WTC11 (cell line): Measurements from ENCODE around the gene FBN2. TPM values are rescaled to one million over a fixed set of nuclear protein-coding genes. Genes with fewer than 3 reads are reported as not detected.

Experiments used
- ATAC-seq: fragments of 200-7000 bp; cut with Tn5 transposase; 2 replicates; pipeline ENCODE4 v1.10.0; 2021; ENCODE audit warnings: mild to moderate bottlenecking, moderate library complexity
- CTCF ChIA-PET: fragments of 300-600 bp; sonication (Branson Sonifier 250); formaldehyde crosslinking; loops from one replicate; lab custom pipeline; 2021; ENCODE audit warnings: antibody characterized with exemption; lab: Charles Lee
- POLR2A ChIA-PET: fragments of 350-600 bp; sonication (Branson Sonifier 250); formaldehyde crosslinking; loops from one replicate; lab custom pipeline; 2021; ENCODE audit warnings: antibody characterized with exemption; lab: Charles Lee
- DNase-seq: peaks from one replicate; pipeline ENCODE4 v3.0.0; 2021; ENCODE audit warnings: low spot score
- H3K27ac Mint-ChIP-seq: 2 replicates; pipeline ENCODE4 v1.8.0; 2021; ENCODE audit warnings: mixed read lengths
- H3K27me3 Mint-ChIP-seq: 2 replicates; pipeline ENCODE4 v1.8.0; 2021; ENCODE audit warnings: low read depth, mild to moderate bottlenecking, moderate library complexity, mixed read lengths
- H3K36me3 Mint-ChIP-seq: 2 replicates; pipeline ENCODE4 v1.8.0; 2021; ENCODE audit warnings: mixed read lengths
- H3K4me1 Mint-ChIP-seq: 2 replicates; pipeline ENCODE4 v1.8.0; 2022; ENCODE audit warnings: mixed read lengths
- H3K4me3 Mint-ChIP-seq: 2 replicates; pipeline ENCODE4 v1.8.0; 2021; ENCODE audit warnings: mild to moderate bottlenecking, moderate library complexity, mixed read lengths
- H3K9me3 Mint-ChIP-seq: 2 replicates; pipeline ENCODE4 v1.8.0; 2021; ENCODE audit warnings: mixed read lengths
- AFF4 ChIP-seq: sonication (generic); formaldehyde crosslinking; IDR thresholded peaks from 2 replicates; pipeline ENCODE4 v1.8.1; 2023; ENCODE audit warnings: mild to moderate bottlenecking, missing genetic modification reagents, borderline replicate concordance
- ARID4B ChIP-seq: sonication (generic); formaldehyde crosslinking; IDR thresholded peaks from 2 replicates; pipeline ENCODE4 v1.8.0; 2023; ENCODE audit warnings: missing genetic modification reagents, mild to moderate bottlenecking, borderline replicate concordance
- ATF3 ChIP-seq: sonication (generic); formaldehyde crosslinking; conservative IDR thresholded peaks from 2 replicates; pipeline ENCODE4 v1.8.1; 2022; ENCODE audit warnings: mild to moderate bottlenecking, missing genetic modification reagents
- CDX4 ChIP-seq: fragments of 250-450 bp; sonication (Bioruptor Pico); IDR thresholded peaks from 2 replicates; pipeline ENCODE4 v1.9.0; 2021; ENCODE audit warnings: moderate library complexity, mild to moderate bottlenecking, inconsistent platforms, borderline replicate concordance
- E2F4 ChIP-seq: sonication (generic); formaldehyde crosslinking; IDR thresholded peaks from 2 replicates; pipeline ENCODE4 v1.8.1; 2022; ENCODE audit warnings: low read depth, mild to moderate bottlenecking, moderate library complexity, missing genetic modification reagents, borderline replicate concordance
- GTF2I ChIP-seq: fragments of 250-450 bp; sonication (Bioruptor Pico); conservative IDR thresholded peaks from 2 replicates; pipeline ENCODE4 v1.4.0; 2021; ENCODE audit warnings: mild to moderate bottlenecking
- MLX ChIP-seq: sonication (generic); formaldehyde crosslinking; IDR thresholded peaks from 2 replicates; pipeline ENCODE4 v1.8.1; 2023; ENCODE audit warnings: mild to moderate bottlenecking, missing genetic modification reagents, moderate library complexity
- MXD4 ChIP-seq: fragments of 250-450 bp; sonication (Bioruptor Pico); IDR thresholded peaks from 2 replicates; pipeline ENCODE4 v1.8.0; 2021; ENCODE audit warnings: mild to moderate bottlenecking, moderate library complexity, borderline replicate concordance
- MYBL2 ChIP-seq: sonication (generic); formaldehyde crosslinking; IDR thresholded peaks from 2 replicates; pipeline ENCODE4 v1.8.1; 2023; ENCODE audit warnings: mild to moderate bottlenecking, moderate library complexity, missing genetic modification reagents
- NR1H2 ChIP-seq: sonication (generic); formaldehyde crosslinking; IDR thresholded peaks from 2 replicates; pipeline ENCODE4 v1.9.0; 2021; ENCODE audit warnings: mild to moderate bottlenecking, moderate library complexity, missing genetic modification reagents
- OVOL2 ChIP-seq: fragments of 250-450 bp; sonication (Bioruptor Pico); IDR thresholded peaks from 2 replicates; pipeline ENCODE4 v1.9.0; 2021; ENCODE audit warnings: mild to moderate bottlenecking, borderline replicate concordance
- PRDM15 ChIP-seq: sonication (generic); formaldehyde crosslinking; IDR thresholded peaks from 2 replicates; pipeline ENCODE4 v1.8.0; 2022; ENCODE audit warnings: missing genetic modification reagents
- PREB ChIP-seq: sonication (generic); formaldehyde crosslinking; IDR thresholded peaks from 2 replicates; pipeline ENCODE4 v1.8.1; 2022; ENCODE audit warnings: mild to moderate bottlenecking, missing genetic modification reagents, moderate library complexity, borderline replicate concordance
- SMAD3 ChIP-seq: sonication (generic); formaldehyde crosslinking; IDR thresholded peaks from 2 replicates; pipeline ENCODE4 v1.8.0; 2022; ENCODE audit warnings: missing genetic modification reagents, mild to moderate bottlenecking, borderline replicate concordance
- TEAD4 ChIP-seq: sonication (generic); formaldehyde crosslinking; IDR thresholded peaks from 2 replicates; pipeline ENCODE4 v1.8.0; 2022; ENCODE audit warnings: mild to moderate bottlenecking, missing genetic modification reagents
- ZNF138 ChIP-seq: sonication (generic); formaldehyde crosslinking; conservative IDR thresholded peaks from 2 replicates; pipeline ENCODE4 v1.8.1; 2022; ENCODE audit warnings: mild to moderate bottlenecking, moderate library complexity, missing genetic modification reagents
- ZNF232 ChIP-seq: sonication (generic); formaldehyde crosslinking; IDR thresholded peaks from 2 replicates; pipeline ENCODE4 v1.8.0; 2022; ENCODE audit warnings: mild to moderate bottlenecking, missing genetic modification reagents
- ZNF671 ChIP-seq: fragments of 250-450 bp; sonication (Bioruptor Pico); IDR thresholded peaks from 2 replicates; pipeline ENCODE4 v1.8.0; 2021; ENCODE audit warnings: mild to moderate bottlenecking
- total RNA-seq: library from RNA; stranded (reverse); gene quantifications from 3 replicates; pipeline ENCODE4 v1.2.3, GENCODE V29; 2021

Gene FBN2
- total RNA-seq, 1 experiment from 2014 or later: 56.7 TPM

- TF ChIP-seq OVOL2 (no peak), ATF3 (CRISPR knock-in tag) (no peak), MLX (CRISPR knock-in tag) (no peak), MYBL2 (CRISPR knock-in tag) (no peak), PRDM15 (CRISPR knock-in tag) (no peak)
Observed at GRCh38 chr5:128241051-128241695, 296.9 kb downstream of the FBN2 start (continued).

GRCh38 chr5:128237546-128237945 lies 300.5 kb downstream of the FBN2 start:
- H3K4me3 Mint-ChIP-seq: no peak overlapping the region
- no peaks in the 10 kb centered on the region for H3K9me3 Mint-ChIP-seq
- DNase-seq (no peak), ATAC-seq (peak; percentile 52)
- H3K4me1 Mint-ChIP-seq: peaks cover 10% of the 10 kb centered on the region
- POLR2A ChIA-PET: no interaction called here
- no peak overlapping the region for H3K27ac Mint-ChIP-seq
- CTCF ChIA-PET: interaction anchor here (0.6 kb wide), 1 partner anchor 361 kb away, joined by 3 read pairs; no protein-coding TSS in a partner anchor
- H3K27me3 Mint-ChIP-seq: no peaks in the 10 kb centered on the region
- no peaks in the 10 kb centered on the region for H3K36me3 Mint-ChIP-seq
- no peak for TF ChIP-seq MXD4
- no peak for TF ChIP-seq ARID4B (CRISPR knock-in tag)
- no peak for TF ChIP-seq ZNF138 (CRISPR knock-in tag)
- no peak for TF ChIP-seq ZNF232
- no peak for TF ChIP-seq ATF3 (CRISPR knock-in tag)
- no peak for TF ChIP-seq E2F4
- no peak for TF ChIP-seq AFF4 (CRISPR knock-in tag)
- no peak for TF ChIP-seq NR1H2 (CRISPR knock-in tag)
- no peak for TF ChIP-seq SMAD3 (CRISPR knock-in tag)
- TF ChIP-seq GTF2I: no peak
- no peak for TF ChIP-seq ZNF671 (CRISPR knock-in tag)
- TF ChIP-seq MYBL2 (CRISPR knock-in tag): no peak
- TF ChIP-seq TEAD4 (CRISPR knock-in tag): no peak
- TF ChIP-seq CDX4 (CRISPR knock-in tag): no peak
- no peak for TF ChIP-seq PREB (CRISPR knock-in tag)
